ENCODE data around the gene STAB1. TPM values are rescaled to one million over a fixed set of nuclear protein-coding genes. Genes with fewer than 3 reads are reported as not detected.

The STAB1 gene
- polyA plus RNA-seq, 2 of the 4 experiments (the other 2 are of a cell fraction), result not detected

GRCh38 chr3:52450489-52451236 is 44.5 kb upstream of the STAB1 start:
- H3K27ac ChIP-seq, result peak overlapping the region; percentile 54 to 85
- H3K4me1 ChIP-seq, result peaks cover 19% of the 10 kb centered on the region
- 77% methylated on average over 8 of the region's 11 CpGs for WGBS (ENCODE audit: missing lambda C conversion rate)
- no peaks in the 10 kb centered on the region for H3K9me3 ChIP-seq
- CTCF ChIA-PET, result interaction anchor here (0.7 to 14.4 kb wide), 3 partner anchors 21 to 38 kb away, joined by 3 to 351 read pairs (median 60); no protein-coding TSS in a partner anchor
- DNase-seq (ENCODE audit: low read depth in 1 of 2, low spot score in 1 of 2), result no peak
- no peak for FAIRE-seq
- H3K4me2 ChIP-seq, result peak overlapping the region; percentile 58
- TF ChIP-seq EHMT2 (IDR thresholded peaks at IDR 0.05; ENCODE audit: low read depth), result no peak
- H3K4me3 ChIP-seq, result no peak overlapping the region
- ATAC-seq, result no peak
- POLR2A ChIA-PET, result interaction anchor here (0.7 kb wide), 1 partner anchor 162 kb away, joined by 3 read pairs; no protein-coding TSS in a partner anchor

- ChIA-PET CTCF (interaction anchor here (14.4 kb wide), 1 partner anchor 22 kb away, joined by 351 read pairs; no protein-coding TSS in a partner anchor), POLR2A (no interaction called here)
- WGBS (ENCODE audit: missing lambda C conversion rate), result 83% methylated on average over 23 of the region's 24 CpGs
- no peak for ATAC-seq
- Histone ChIP-seq H3K4me2 (no peak overlapping the region), H3K9me3 (no peaks in the 10 kb centered on the region), H3K4me3 (no peak overlapping the region), H3K27ac (peak overlapping the region in 1 of 2 experiments; percentile 85; a peak in 3 of 6 replicates), H3K4me1 (peaks cover 22% of the 10 kb centered on the region)
- no peak for DNase-seq (ENCODE audit: low read depth in 1 of 2, low spot score in 1 of 2)
- TF ChIP-seq CBX8 (IDR thresholded peaks at IDR 0.05) (no peak), RAD21 (conservative IDR thresholded peaks at IDR 0.05 in 1 of 2, IDR thresholded peaks at IDR 0.05 in 1 of 2) (no peak), FOXS1 (CRISPR knock-in tag; IDR thresholded peaks at IDR 0.05) (no peak), SREBF2 (IDR thresholded peaks at IDR 0.05) (no peak), ZNF302 (CRISPR knock-in tag; IDR thresholded peaks at IDR 0.05) (no peak), USF2 (IDR thresholded peaks at IDR 0.05) (no peak), BHLHE40 (IDR thresholded peaks at IDR 0.05; ENCODE audit: low read depth, low read length) (no peak), NPAS2 (CRISPR knock-in tag; IDR thresholded peaks at IDR 0.05; ENCODE audit: borderline replicate concordance) (no peak)
- TF ChIP-seq, protein P1, sequence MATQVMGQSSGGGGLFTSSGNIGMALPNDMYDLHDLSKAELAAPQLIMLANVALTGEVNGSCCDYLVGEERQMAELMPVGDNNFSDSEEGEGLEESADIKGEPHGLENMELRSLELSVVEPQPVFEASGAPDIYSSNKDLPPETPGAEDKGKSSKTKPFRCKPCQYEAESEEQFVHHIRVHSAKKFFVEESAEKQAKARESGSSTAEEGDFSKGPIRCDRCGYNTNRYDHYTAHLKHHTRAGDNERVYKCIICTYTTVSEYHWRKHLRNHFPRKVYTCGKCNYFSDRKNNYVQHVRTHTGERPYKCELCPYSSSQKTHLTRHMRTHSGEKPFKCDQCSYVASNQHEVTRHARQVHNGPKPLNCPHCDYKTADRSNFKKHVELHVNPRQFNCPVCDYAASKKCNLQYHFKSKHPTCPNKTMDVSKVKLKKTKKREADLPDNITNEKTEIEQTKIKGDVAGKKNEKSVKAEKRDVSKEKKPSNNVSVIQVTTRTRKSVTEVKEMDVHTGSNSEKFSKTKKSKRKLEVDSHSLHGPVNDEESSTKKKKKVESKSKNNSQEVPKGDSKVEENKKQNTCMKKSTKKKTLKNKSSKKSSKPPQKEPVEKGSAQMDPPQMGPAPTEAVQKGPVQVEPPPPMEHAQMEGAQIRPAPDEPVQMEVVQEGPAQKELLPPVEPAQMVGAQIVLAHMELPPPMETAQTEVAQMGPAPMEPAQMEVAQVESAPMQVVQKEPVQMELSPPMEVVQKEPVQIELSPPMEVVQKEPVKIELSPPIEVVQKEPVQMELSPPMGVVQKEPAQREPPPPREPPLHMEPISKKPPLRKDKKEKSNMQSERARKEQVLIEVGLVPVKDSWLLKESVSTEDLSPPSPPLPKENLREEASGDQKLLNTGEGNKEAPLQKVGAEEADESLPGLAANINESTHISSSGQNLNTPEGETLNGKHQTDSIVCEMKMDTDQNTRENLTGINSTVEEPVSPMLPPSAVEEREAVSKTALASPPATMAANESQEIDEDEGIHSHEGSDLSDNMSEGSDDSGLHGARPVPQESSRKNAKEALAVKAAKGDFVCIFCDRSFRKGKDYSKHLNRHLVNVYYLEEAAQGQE (IDR thresholded peaks at IDR 0.05), result no peak
- no peak for FAIRE-seq
Measured at GRCh38 chr3:52451237-52452083, 43.7 kb upstream of the STAB1 start.

GRCh38 chr3:52452126-52452525 is 43.0 kb upstream of the STAB1 start:
- DNase-seq (ENCODE audit: low read depth in 1 of 2, low spot score in 1 of 2) (no peak), ATAC-seq (no peak), FAIRE-seq (no peak)
- H3K4me3 ChIP-seq, result no peak overlapping the region
- peaks cover 26% of the 10 kb centered on the region for H3K4me1 ChIP-seq
- H3K9me3 ChIP-seq, result no peaks in the 10 kb centered on the region
- ChIA-PET POLR2A (no interaction called here), CTCF (interaction anchor here (1.3 to 14.4 kb wide), 2 partner anchors 23 to 113 kb away, joined by 3 to 351 read pairs; no protein-coding TSS in a partner anchor)
- no peak overlapping the region for H3K27ac ChIP-seq
- H3K4me2 ChIP-seq, result no peak overlapping the region
- TF ChIP-seq POLR2A (IDR thresholded peaks at IDR 0.05; ENCODE audit: low read length) (no peak), RCOR1 (IDR thresholded peaks at IDR 0.05; ENCODE audit: low read depth, low read length) (no peak), PHF8 (IDR thresholded peaks at IDR 0.05; ENCODE audit: borderline replicate concordance, low read depth) (no peak), CHD2 (IDR thresholded peaks at IDR 0.05; ENCODE audit: low read length, partially characterized antibody) (no peak), TP53 (CRISPR knock-in tag; IDR thresholded peaks at IDR 0.05) (no peak), POLR2AphosphoS2 (conservative IDR thresholded peaks at IDR 0.05; ENCODE audit: low read length) (no peak), CHD4 (IDR thresholded peaks at IDR 0.05; ENCODE audit: borderline replicate concordance) (no peak), JUNB (IDR thresholded peaks at IDR 0.05) (no peak), HEYL (CRISPR knock-in tag; IDR thresholded peaks at IDR 0.05) (no peak), JUN (IDR thresholded peaks at IDR 0.05) (no peak), TFCP2L1 (CRISPR knock-in tag; IDR thresholded peaks at IDR 0.05) (no peak)
- TF ChIP-seq, protein P1 (IDR thresholded peaks at IDR 0.05), result no peak
- WGBS (ENCODE audit: missing lambda C conversion rate), result 100% methylated on average over 1 of the region's 6 CpGs
